ENCODE measurements around the gene MECP2.

MECP2 gene

DNA sequence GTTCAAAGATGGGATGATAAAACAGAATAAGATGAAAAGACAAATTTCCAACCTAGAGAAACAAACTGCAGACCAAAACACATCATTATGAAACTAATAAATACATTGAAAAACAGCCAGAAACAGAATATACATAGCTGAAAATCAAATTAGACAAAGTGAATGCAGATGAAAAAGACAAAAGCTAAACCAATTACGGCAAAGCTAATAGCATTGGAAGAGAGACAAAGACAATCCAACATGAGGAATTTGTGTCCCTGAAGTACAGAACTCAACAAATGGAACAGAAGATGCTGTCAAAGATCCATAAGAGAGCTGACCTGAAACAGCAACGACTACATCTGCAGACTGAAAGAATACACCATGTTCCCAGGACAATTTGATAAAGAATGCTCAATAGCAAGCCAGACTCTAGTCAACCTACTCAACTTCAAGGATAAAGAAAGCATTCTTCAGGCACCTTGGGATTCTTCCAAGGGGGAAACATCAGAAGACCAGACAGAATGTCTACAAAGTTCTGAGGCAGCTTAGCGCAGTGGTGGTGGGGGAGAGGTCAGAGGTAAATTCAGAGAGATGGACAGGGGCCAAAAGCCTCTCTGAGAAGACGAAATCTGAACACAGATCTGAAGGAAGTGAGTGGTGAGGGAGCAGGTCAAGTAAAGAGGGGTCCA, 50.4 kb downstream of the MECP2 start:
- Histone ChIP-seq H3K27me3 (ENCODE audit: control insufficient read depth, insufficient read depth, low read length) (no peaks in the 10 kb centered on the region), H3K27ac (ENCODE audit: low read length) (no peak overlapping the region), H3K9me3 (ENCODE audit: control insufficient read depth, insufficient read depth, low read length) (no peaks in the 10 kb centered on the region), H3K4me3 (ENCODE audit: low read length) (no peak overlapping the region), H3K4me1 (ENCODE audit: control insufficient read depth, insufficient read depth, low read length) (no peaks in the 10 kb centered on the region), H3K36me3 (ENCODE audit: control insufficient read depth, insufficient read depth, low read length) (no peaks in the 10 kb centered on the region)
- DNase-seq (ENCODE audit: low read depth, low spot score): no peak
- WGBS (ENCODE audit: insufficient coverage, insufficient read length): no CpG with 5 or more reads among the region's 4 CpGs

- Histone ChIP-seq H3K36me3 (ENCODE audit: control insufficient read depth, insufficient read depth, low read length) (no peaks in the 10 kb centered on the region), H3K27me3 (ENCODE audit: control insufficient read depth, insufficient read depth, low read length) (no peaks in the 10 kb centered on the region), H3K27ac (ENCODE audit: low read length) (no peak overlapping the region), H3K4me1 (ENCODE audit: control insufficient read depth, insufficient read depth, low read length) (peaks cover 2% of the 10 kb centered on the region; the same call in 1 of the 2 replicates), H3K9me3 (ENCODE audit: control insufficient read depth, insufficient read depth, low read length) (no peaks in the 10 kb centered on the region), H3K4me3 (ENCODE audit: low read length) (no peak overlapping the region)
- DNase-seq (ENCODE audit: low read depth, low spot score): no peak
- WGBS (ENCODE audit: insufficient coverage, insufficient read length): no CpG with 5 or more reads among the region's 10 CpGs
These were observed 51.3 kb downstream of the MECP2 start for GRCh38 chrX:154046031-154046781.

DNA sequence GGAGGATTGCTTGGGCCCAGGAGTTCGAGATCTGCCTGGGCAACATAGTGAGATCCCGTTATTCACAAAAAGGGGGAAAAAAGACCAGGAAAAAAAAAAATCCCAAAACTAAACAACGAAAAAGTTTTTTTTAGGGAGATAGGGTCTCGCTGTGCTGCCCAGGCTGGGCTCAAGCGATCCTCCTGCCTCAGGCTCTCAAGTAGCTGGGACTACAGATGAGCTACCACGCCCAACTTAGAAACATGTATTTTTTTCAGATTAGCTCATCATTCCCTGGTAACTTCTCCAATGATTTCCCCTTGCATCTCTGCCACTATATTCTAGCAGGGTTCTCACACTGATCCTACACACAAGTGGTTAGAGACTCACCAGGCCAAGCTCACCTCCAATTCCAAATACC, 53.4 kb downstream of the MECP2 start:
- WGBS (ENCODE audit: insufficient coverage, insufficient read length): no CpG with 5 or more reads among the region's 6 CpGs
- H3K27ac ChIP-seq (ENCODE audit: low read length): no peak overlapping the region

DNA sequence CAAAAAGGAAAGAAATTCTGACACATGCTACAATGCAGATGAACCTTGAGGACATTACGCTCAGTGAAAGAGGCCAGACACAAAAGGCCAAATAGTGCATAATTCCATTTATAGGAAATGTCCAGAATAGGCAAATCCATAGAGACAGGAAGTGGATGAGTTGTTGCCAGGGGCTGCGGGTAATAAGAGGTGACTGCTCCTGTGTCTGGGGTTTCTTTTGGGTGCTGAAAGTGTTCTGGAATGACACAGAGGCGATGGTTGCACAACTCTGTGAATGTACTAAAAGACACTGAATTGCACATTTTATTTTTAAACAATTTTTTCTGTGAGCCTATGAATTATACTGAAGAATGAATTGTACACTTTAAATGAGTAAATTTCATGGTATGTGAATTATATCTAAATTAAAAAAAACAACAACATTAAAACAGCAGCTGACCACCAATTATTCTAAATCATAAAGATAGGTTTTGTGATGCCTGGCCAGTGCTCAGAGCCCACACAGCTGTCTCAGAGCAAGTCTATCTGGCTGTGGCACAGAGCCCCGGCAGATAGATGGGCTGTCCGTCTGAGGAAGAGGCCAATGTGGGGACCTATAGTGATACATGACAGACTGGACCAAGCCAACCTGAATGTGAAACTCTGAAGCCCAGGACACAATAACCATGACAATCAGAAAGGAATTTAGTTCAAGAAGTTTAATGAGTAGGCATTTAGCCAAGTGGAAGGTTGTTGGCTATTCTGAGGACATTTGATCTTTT, 54.3 kb downstream of the MECP2 start:
- no peak overlapping the region for H3K4me3 ChIP-seq (ENCODE audit: low read length)
- no peak for DNase-seq (ENCODE audit: low read depth, low spot score)
- WGBS (ENCODE audit: insufficient coverage, insufficient read length): no CpG with 5 or more reads among the region's 5 CpGs
- peaks cover 3% of the 10 kb centered on the region; the same call in 1 of the 2 replicates for H3K4me1 ChIP-seq (ENCODE audit: control insufficient read depth, insufficient read depth, low read length)
- H3K27ac ChIP-seq (ENCODE audit: low read length): no peak overlapping the region
- H3K27me3 ChIP-seq (ENCODE audit: control insufficient read depth, insufficient read depth, low read length): no peaks in the 10 kb centered on the region
- H3K36me3 ChIP-seq (ENCODE audit: control insufficient read depth, insufficient read depth, low read length): no peaks in the 10 kb centered on the region
- H3K9me3 ChIP-seq (ENCODE audit: control insufficient read depth, insufficient read depth, low read length): no peaks in the 10 kb centered on the region

More for the DNA sequence above, 53.4 kb downstream of the MECP2 start:
- peaks cover 3% of the 10 kb centered on the region; the same call in 1 of the 2 replicates for H3K4me1 ChIP-seq (ENCODE audit: control insufficient read depth, insufficient read depth, low read length)
- no peaks in the 10 kb centered on the region for H3K9me3 ChIP-seq (ENCODE audit: control insufficient read depth, insufficient read depth, low read length)
- H3K27me3 ChIP-seq (ENCODE audit: control insufficient read depth, insufficient read depth, low read length): no peaks in the 10 kb centered on the region
- no peak overlapping the region for H3K4me3 ChIP-seq (ENCODE audit: low read length)
- no peak for DNase-seq (ENCODE audit: low read depth, low spot score)
- no peaks in the 10 kb centered on the region for H3K36me3 ChIP-seq (ENCODE audit: control insufficient read depth, insufficient read depth, low read length)

- Histone ChIP-seq H3K36me3 (ENCODE audit: control insufficient read depth, insufficient read depth, low read length) (no peaks in the 10 kb centered on the region), H3K4me1 (ENCODE audit: control insufficient read depth, insufficient read depth, low read length) (peaks cover 3% of the 10 kb centered on the region; the same call in 1 of the 2 replicates), H3K9me3 (ENCODE audit: control insufficient read depth, insufficient read depth, low read length) (no peaks in the 10 kb centered on the region), H3K4me3 (ENCODE audit: low read length) (no peak overlapping the region), H3K27ac (ENCODE audit: low read length) (no peak overlapping the region), H3K27me3 (ENCODE audit: control insufficient read depth, insufficient read depth, low read length) (no peaks in the 10 kb centered on the region)
- WGBS (ENCODE audit: insufficient coverage, insufficient read length): no CpG with 5 or more reads among the region's 13 CpGs
- DNase-seq (ENCODE audit: low read depth, low spot score): no peak
These were observed 56.7 kb downstream of the MECP2 start for GRCh38 chrX:154040863-154041262.

GRCh38 chrX:154040307-154040756, 57.2 kb downstream of the MECP2 start:
- H3K36me3 ChIP-seq (ENCODE audit: control insufficient read depth, insufficient read depth, low read length): no peaks in the 10 kb centered on the region
- DNase-seq (ENCODE audit: low read depth, low spot score): no peak
- H3K9me3 ChIP-seq (ENCODE audit: control insufficient read depth, insufficient read depth, low read length): no peaks in the 10 kb centered on the region
- no peaks in the 10 kb centered on the region for H3K27me3 ChIP-seq (ENCODE audit: control insufficient read depth, insufficient read depth, low read length)
- H3K4me1 ChIP-seq (ENCODE audit: control insufficient read depth, insufficient read depth, low read length): peaks cover 3% of the 10 kb centered on the region; the same call in 1 of the 2 replicates
- H3K4me3 ChIP-seq (ENCODE audit: low read length): no peak overlapping the region
- H3K27ac ChIP-seq (ENCODE audit: low read length): no peak overlapping the region
- WGBS (ENCODE audit: insufficient coverage, insufficient read length): no CpG with 5 or more reads among the region's 7 CpGs

DNA sequence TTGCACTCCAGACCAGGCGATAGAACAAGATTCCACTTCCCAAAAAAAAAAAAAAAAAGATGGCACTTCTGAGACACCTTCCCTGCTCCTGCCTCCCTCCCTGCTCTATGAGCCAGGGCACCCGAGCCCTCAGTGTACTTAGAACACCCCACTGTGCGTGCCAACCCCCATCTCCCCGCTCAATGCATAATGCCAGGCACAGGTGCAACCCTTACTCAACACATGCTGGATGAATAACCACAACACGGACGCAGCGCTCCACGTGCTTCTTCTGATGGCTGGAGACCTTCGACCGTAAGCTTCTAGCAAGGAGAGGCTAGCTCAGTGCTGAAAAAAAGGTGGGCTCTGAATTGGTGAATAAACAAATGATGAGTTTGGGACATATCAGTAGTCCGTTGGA, 57.9 kb downstream of the MECP2 start:
- H3K4me3 ChIP-seq (ENCODE audit: low read length): no peak overlapping the region
- DNase-seq (ENCODE audit: low read depth, low spot score): no peak
- H3K4me1 ChIP-seq (ENCODE audit: control insufficient read depth, insufficient read depth, low read length): peaks cover 3% of the 10 kb centered on the region; the same call in 1 of the 2 replicates
- H3K36me3 ChIP-seq (ENCODE audit: control insufficient read depth, insufficient read depth, low read length): no peaks in the 10 kb centered on the region
- no CpG with 5 or more reads among the region's 11 CpGs for WGBS (ENCODE audit: insufficient coverage, insufficient read length)
- H3K27ac ChIP-seq (ENCODE audit: low read length): no peak overlapping the region
- no peaks in the 10 kb centered on the region for H3K9me3 ChIP-seq (ENCODE audit: control insufficient read depth, insufficient read depth, low read length)
- no peaks in the 10 kb centered on the region for H3K27me3 ChIP-seq (ENCODE audit: control insufficient read depth, insufficient read depth, low read length)

- Histone ChIP-seq H3K36me3 (ENCODE audit: control insufficient read depth, insufficient read depth, low read length) (no peaks in the 10 kb centered on the region), H3K27me3 (ENCODE audit: control insufficient read depth, insufficient read depth, low read length) (peaks cover under 1% of the 10 kb centered on the region; the same call in 1 of the 2 replicates), H3K9me3 (ENCODE audit: control insufficient read depth, insufficient read depth, low read length) (no peaks in the 10 kb centered on the region), H3K4me1 (ENCODE audit: control insufficient read depth, insufficient read depth, low read length) (peaks cover 4% of the 10 kb centered on the region), H3K4me3 (ENCODE audit: low read length) (no peak overlapping the region), H3K27ac (ENCODE audit: low read length) (no peak overlapping the region)
- DNase-seq (ENCODE audit: low read depth, low spot score): no peak
- WGBS (ENCODE audit: insufficient coverage, insufficient read length): no CpG with 5 or more reads among the region's 5 CpGs
These were observed 58.9 kb downstream of the MECP2 start for GRCh38 chrX:154038656-154039055.

DNA sequence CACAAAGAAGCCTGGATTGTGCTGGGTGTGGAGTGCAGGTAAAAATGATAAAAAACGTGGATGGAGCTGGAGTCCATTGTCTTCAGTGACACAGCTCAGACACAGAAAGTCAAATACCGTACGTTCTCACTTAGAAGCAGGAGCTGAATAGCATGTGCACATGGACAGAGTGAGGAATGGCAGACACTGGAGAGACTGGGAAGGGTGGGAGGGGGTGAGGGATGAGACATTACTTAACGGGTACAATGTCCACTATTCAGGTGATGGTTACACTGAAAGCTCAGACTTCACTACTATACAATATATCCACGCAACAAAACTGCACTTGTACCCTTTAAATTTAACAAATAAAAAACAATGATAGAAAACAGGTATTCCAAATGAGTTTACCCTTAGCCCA, 59.8 kb downstream of the MECP2 start:
- no peak for DNase-seq (ENCODE audit: low read depth, low spot score)
- WGBS (ENCODE audit: insufficient coverage, insufficient read length): no CpG with 5 or more reads among the region's 5 CpGs
- H3K27me3 ChIP-seq (ENCODE audit: control insufficient read depth, insufficient read depth, low read length): peaks cover 9% of the 10 kb centered on the region; the same call in 1 of the 2 replicates
- peaks cover 5% of the 10 kb centered on the region for H3K4me1 ChIP-seq (ENCODE audit: control insufficient read depth, insufficient read depth, low read length)
- H3K4me3 ChIP-seq (ENCODE audit: low read length): no peak overlapping the region
- H3K9me3 ChIP-seq (ENCODE audit: control insufficient read depth, insufficient read depth, low read length): no peaks in the 10 kb centered on the region
- H3K27ac ChIP-seq (ENCODE audit: low read length): no peak overlapping the region
- H3K36me3 ChIP-seq (ENCODE audit: control insufficient read depth, insufficient read depth, low read length): no peaks in the 10 kb centered on the region

DNA sequence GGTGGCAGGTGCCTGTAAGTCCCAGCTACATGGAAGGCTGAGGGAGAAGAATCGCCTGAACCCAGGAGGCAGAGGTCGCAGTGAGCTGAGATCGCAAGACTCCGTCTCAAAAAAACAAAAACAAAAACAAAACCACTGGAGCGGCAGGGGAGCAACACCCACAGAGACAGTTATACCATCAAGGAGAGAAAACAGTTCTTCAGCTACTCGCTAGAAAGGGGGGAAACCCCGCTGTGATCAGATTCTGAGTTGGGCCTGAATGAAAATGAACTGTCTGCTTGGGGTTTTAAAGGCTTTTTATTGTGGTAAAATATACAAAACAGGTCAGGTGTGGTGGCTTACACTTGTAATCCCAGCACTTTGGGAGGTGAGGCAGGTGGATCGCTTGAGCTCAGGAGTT, 61.0 kb downstream of the MECP2 start:
- Histone ChIP-seq H3K4me1 (ENCODE audit: control insufficient read depth, insufficient read depth, low read length) (peaks cover 6% of the 10 kb centered on the region), H3K27ac (ENCODE audit: low read length) (no peak overlapping the region), H3K9me3 (ENCODE audit: control insufficient read depth, insufficient read depth, low read length) (no peaks in the 10 kb centered on the region), H3K27me3 (ENCODE audit: control insufficient read depth, insufficient read depth, low read length) (peaks cover 13% of the 10 kb centered on the region; the same call in 1 of the 2 replicates), H3K4me3 (ENCODE audit: low read length) (no peak overlapping the region), H3K36me3 (ENCODE audit: control insufficient read depth, insufficient read depth, low read length) (no peaks in the 10 kb centered on the region; the same call in 1 of the 2 replicates)
- WGBS (ENCODE audit: insufficient coverage, insufficient read length): no CpG with 5 or more reads among the region's 8 CpGs
- no peak for DNase-seq (ENCODE audit: low read depth, low spot score)

Measured in iPS DF 6.9 (cell line).